HG03135 (cell line): ENCODE results near the gene RNF39.
A peak's percentile ranks its signal among the peaks of the same experiment; 100 is the strongest.
"Not testable (repeated sequence)": the region's sequence is repeated elsewhere in the genome, so short reads cannot be mapped to it uniquely, and the experiment has no call there.

ENCODE experiments used
- ATAC-seq: cut with Tn5 transposase; IDR thresholded peaks from one replicate; pipeline ENCODE4 v1.9.1; 2021; ENCODE audit warnings: mild to moderate bottlenecking, moderate library complexity; ENCODE audit not compliant: unreplicated experiment

Gene RNF39

GRCh38 chr6:30075094-30075789 is at the start of gene RNF39:
Gene RNF39, minus strand, starts transcription at chr6:30075769. Its CDS starts 184 bp downstream, at chr6:30075585.
- ATAC-seq, result no peak

GRCh38 chr6:30122515-30122914 is 46.9 kb upstream of the RNF39 start:
- ATAC-seq, result no peak

GRCh38 chr6:30121446-30122366 is 46.1 kb upstream of the RNF39 start:
- ATAC-seq, result no peak

GRCh38 chr6:30118691-30119090 is 43.1 kb upstream of the RNF39 start:
- not testable (repeated sequence) for ATAC-seq

- no peak for ATAC-seq
These were observed 41.2 kb upstream of the RNF39 start for GRCh38 chr6:30116724-30117123.

GRCh38 chr6:30113841-30114240 is 38.3 kb upstream of the RNF39 start:
- ATAC-seq, result no peak

- ATAC-seq, result no peak
These were observed 37.6 kb upstream of the RNF39 start, which contains the start of gene TRIM31 for GRCh38 chr6:30113003-30113759. Gene TRIM31, minus strand, starts transcription at chr6:30113090. Its CDS starts 285 bp downstream, at chr6:30112805.

GRCh38 chr6:30112402-30112994 is 36.9 kb upstream of the RNF39 start:
- ATAC-seq, result no peak

GRCh38 chr6:30111266-30111856 is 35.8 kb upstream of the RNF39 start:
- no peak for ATAC-seq

- ATAC-seq, result no peak
These were observed 29.1 kb upstream of the RNF39 start for GRCh38 chr6:30104661-30105060.

- no peak for ATAC-seq
These were observed 28.3 kb upstream of the RNF39 start for GRCh38 chr6:30103872-30104179.

- peak; percentile 63 for ATAC-seq
These were observed 27.7 kb upstream of the RNF39 start for GRCh38 chr6:30102970-30103871.

- no peak for ATAC-seq
These were observed 26.9 kb upstream of the RNF39 start for GRCh38 chr6:30102414-30102969.

GRCh38 chr6:30101444-30102413 is 26.2 kb upstream of the RNF39 start:
- no peak for ATAC-seq

- ATAC-seq, result no peak
These were observed 25.2 kb upstream of the RNF39 start for GRCh38 chr6:30100585-30101443.

- ATAC-seq, result no peak
These were observed 24.6 kb upstream of the RNF39 start for GRCh38 chr6:30100154-30100553.
